ENCODE results near the gene FOXK2.
"Not testable (repeated sequence)": the region's sequence is repeated elsewhere in the genome, so short reads cannot be mapped to it uniquely, and the experiment has no call there.

Gene FOXK2

DNA sequence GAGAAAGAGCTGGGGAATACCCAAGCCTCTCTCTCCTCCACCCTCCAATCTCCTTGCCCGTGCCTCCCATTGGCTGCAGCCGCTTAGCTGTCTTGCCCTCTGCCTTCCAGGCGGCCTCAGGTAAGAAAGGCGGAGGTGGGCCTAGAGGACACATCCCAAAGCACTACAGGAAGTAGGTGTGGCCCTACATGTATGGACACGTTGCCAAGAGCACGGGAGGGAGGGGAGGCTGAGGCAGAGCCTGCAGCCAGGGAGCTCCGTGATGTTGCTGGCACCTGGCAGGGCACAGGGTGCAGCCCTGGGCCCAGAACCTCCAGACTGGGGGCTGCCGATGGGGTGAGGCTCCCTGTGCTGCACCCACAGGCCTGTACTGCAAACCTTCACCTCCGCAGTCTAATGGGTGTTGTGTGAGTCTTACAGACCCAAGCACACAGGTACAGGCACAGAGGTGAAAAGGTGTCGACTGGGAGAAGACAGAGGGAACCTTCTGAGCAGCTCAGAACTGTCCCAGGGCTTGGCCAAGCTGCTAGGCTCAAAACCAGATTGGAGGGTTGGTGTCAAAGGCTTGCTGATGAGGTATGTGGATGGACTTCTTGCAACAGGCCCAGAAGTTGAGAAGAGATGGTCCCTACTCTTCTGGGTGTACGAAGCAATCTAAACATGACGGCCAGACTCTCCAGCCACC is 23.5 kb upstream of the FOXK2 start:
- DNase-seq (ENCODE audit: low read depth), result no peak

DNA sequence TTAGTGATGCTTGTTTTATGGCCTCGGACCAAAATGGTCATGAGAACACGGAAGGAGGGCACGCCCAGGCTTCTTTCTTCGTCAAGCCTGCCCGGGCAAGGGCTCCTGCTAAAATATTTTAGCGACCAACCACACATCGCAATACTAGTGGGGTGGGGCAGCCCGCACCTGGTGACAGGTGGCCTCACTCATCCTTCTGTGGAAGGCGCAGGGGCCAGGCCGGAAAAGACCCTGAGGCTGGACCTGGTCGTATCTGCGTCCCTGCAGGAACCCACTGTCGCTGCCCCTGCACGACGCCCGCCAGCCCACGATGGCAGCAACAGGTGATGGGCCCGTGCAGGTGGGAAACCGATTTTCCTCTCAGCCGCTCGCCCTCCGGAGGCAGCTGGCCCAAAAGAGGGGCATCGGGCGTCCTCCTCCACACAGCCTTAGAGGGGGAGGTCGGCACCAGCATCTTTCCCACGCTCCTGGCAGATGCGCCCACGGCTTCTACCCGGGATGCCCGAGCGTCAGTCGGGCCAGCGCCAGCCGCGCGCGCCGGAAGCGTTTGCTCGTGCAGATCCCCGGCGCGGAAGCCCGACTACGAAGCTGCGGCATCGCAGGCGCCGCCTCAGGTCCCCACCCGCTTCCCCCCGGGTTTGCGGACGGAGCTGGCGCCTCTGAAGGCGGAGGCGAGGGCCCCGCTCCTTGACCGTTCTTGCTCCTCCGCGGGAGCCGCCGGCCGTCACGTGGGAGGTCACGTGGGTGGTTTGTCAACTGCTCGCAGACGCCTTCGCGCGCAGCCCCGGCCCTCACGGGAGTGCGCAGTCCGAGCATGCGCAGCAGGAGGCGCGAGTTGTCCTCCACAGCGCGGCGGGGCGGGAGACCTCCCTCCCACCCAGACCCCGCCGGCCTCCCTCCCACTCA is 22.8 kb upstream of the FOXK2 start:
- DNase-seq (ENCODE audit: low read depth), result peak; percentile 85

DNA sequence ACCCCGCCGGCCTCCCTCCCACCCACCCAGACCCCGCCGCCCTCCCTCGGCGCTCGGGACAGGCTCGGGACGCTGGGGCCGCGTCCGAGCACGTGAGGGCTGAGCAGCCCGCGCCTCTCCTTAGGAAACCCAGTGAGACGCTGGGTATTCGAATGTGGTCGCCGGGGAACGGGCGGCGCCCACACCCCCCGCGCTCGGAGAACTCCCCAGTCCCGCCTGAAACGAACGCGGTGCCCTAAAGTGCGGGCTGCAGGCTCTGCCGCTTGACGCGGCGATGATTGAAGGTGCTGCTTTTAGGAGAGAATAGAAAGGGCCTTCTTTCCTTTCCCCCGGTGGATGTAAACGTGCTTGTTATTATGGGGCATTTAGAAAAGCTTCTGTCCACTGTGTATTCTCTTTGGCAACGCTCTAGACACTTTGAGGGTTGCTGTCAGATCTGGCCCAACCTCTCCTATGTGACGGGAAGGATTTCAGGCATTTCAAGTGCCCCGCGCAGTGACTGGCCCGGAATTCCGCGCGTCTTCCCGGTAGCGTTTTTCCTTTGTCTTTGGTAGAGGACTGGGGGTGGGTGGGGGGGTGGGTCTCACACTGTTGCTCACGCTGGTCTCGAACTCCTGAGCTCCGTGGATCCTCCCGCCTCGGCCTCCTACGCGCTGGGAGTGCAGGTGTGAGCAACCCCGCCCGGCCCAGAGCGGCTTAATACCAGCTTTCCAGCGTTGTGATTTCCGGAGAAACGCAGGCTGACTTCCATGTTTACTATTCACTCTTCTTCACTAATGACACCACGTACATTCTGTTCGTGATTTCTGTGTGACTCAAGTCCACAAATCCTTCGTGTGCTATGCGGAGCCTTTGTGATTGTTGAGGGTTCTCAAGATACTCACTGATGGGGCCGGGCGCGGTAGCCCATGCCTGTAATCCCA is 21.8 kb upstream of the FOXK2 start:
- DNase-seq (ENCODE audit: low read depth), result peak; percentile 18

DNA sequence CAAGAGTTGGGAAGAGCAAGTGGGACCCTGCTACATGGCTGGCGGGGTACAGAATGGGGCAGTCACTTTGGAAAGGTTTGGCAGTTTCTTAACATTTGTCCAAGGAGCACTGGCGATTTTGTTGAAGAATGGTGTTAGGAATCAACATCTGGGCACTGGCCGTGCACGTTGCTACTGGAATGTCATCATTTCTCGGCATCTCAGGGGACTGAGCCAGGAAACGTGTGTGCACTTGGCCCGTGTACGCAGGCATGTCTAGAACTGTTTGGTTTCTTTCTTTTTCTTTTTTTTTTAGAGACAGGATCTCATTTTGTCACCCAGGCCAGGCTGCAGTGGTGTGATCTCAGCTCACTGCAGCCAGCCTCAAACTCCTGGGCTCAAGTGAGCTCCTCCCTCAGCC is 17.3 kb upstream of the FOXK2 start:
- no peak for DNase-seq (ENCODE audit: low read depth)

DNA sequence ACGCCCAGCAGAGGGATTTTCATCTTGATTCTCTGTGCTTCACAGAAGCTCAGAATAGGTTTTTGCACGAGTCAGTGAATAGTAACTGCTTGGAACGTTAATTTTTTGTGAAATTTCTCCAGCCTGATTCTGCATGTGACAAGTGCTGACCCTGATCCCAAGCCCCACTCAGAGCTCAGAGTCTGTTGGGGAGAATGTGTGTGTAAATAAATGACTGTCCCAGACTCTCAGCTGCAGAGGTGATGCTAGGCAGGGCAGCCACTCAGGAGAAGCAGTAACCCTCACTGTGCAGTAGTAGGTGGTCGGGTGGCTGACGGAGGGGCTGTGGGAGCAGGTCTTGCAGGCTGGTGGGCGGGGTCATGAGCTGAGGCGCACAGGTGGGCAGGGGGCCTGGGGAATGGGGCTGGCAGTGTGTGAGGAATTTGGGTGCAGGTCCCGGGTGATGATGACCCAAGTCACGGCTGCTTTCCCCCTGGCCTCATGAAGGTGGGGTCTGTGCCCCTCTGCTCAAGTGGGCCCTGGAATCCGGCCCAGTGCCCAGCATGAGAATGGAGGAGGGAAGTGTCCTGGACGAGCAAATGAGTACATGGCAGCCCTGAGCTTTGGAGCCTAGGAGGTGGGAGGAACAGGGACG is 16.3 kb upstream of the FOXK2 start:
- no peak for DNase-seq (ENCODE audit: low read depth)

DNA sequence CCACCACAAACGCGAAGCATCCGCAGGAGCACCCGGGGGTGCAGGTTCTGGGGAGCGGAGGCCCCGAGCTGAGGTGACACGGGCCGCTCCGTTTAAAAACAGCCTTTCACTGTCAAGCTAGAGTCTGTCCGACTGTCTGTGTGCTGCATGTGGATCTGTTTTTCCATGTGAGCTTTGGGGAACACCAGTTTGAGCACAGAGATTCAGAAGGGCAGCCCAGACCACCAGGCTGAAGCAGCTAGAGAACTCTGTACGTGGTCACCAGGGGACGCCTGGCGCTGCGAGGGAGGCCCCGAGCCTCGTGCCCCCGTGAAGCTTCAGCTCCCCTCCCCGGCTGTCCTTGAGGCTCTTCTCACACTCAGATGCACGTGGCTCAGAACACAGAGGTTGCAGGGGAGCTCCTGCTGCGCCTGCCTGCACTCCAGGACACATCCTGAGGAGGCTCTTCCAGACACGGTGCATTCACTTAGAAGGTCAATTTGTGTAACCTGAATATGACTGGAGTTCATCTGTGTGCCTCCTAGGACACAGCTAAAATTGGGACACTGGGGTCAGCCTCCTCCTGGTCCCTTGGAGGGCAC is 15.7 kb upstream of the FOXK2 start:
- no peak for DNase-seq (ENCODE audit: low read depth)

DNA sequence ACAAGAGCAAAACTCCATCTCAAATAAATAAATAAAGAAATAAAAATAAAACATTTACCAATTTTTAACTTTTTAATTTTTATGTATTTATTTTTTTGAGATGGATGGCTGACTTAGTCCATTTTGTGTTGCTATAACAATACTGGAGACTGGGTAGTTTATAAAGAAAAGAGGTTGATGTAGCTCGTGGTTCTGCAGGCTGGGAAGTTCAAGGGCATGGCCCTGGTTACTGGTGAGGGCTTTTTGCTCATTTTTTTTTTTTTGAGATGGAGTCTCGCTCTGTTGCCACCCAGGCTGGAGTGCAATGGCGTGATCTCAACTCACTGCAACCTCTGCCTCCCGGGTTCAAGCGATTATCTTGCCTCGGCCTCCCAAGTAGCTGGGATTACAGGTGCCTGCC is 14.2 kb upstream of the FOXK2 start:
- DNase-seq (ENCODE audit: low read depth), result no peak

DNA sequence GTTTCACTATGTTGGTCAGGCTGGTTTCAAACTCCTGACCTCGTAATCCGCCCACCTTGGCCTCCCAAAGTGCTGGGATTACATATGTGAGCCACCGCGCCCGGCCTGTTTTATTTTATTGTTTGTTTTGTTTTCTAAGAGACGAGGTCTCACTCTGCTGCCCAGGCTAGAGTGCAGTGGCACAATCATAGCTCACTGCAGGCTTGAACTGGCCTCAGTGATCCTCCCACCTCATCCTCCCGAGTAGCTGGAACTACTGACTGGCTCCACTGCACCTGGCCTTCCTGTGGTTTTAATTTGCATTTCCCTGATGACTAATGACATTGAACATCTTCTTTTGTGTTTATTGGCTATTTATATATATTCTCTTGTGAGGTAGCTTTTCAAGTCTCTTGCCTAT is 13.1 kb upstream of the FOXK2 start:
- DNase-seq (ENCODE audit: low read depth), result not testable (repeated sequence)

DNA sequence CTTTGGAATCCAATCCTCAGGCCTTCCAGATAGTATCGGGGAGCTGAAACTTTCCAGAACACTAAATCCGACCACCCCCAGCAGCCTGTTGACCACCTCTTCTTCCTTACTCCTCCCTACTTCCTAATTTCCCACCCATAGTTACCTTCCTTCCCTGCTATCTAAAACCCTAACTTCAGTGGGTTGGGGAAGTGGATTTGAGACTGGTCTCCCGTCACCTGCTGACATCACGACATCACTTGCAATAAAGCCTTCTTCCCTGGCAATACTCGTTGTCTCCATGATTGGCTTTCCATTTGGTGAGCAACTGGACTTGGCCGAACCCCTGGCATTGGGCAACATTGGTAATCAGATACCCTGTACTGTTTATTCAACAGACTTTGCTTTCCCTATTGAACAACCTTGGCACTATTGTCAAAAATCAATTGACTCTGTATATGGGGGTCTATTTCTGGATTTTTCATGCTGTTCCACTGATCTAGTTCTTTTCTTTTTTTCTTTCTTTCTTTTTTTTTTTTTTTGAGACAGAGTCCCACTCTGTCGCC is 11.8 kb upstream of the FOXK2 start:
- no peak for DNase-seq (ENCODE audit: low read depth)

DNA sequence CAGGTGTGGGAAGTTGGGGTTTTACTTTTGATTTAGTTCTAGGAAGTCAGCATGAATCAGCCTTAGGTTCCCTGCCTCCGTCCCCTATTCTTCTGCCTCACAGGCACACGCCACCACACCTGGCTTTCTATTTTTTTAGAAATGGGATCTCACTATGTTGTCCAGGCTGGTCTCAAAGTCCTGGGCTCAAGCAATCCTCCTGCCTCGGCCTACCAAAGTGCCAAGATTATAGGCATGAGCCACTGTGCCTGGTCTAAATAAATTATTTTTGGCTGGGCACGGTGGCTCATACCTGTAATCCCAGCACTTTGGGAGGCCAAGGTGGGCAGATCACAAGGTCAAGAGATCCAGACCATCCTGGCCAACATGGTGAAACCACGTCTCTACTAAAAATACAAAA is 7.9 kb upstream of the FOXK2 start:
- DNase-seq (ENCODE audit: low read depth), result not testable (repeated sequence)

DNA sequence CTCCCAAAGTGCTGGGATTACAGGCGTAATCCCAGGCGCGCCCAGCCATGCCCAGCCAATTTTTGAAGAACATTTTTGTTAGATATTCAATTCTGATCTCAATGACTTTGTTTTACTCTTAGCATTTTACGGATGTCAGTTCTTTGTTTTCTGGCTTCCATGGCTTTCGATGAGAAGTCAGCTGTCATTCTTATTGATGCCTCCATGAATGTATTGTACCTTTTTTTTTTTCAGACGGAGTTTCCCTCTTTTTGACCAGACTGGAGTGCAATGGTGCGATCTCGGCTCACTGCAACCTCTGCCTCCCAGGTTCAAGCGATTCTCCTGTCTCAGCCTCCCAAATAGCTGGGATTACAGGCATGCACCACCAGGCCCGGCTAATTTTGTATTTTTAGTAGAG is 5.7 kb upstream of the FOXK2 start:
- DNase-seq (ENCODE audit: low read depth), result not testable (repeated sequence)

DNA sequence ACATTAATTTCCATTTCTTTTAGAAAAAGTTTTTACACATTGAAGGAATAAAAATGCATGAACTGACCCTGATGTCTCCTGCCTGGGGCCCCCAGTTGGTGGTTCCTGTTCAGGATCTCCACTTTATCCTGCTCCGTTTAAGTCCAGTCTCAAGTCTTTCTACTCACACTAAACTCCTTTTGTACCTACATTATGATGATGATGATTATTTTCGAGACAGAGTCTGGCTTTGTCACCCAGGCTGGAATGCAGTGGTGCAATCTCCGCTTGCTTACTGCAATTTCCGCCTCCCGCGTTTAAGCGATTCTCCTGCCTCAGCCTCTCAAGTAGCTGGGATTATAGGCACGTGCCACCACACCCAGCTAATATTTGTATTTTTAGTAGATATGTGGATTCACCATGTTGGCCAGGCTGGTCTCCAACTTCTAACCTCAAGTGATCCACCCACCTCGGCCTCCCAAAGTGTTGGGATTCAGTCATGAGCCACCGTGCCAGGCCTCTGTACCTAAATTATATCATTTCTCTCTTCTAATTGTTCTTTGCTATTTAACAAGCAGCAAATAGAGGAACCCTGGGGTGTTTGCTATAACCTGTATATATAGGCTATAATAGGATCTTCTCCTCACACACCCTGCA is 2.2 kb upstream of the FOXK2 start:
- DNase-seq (ENCODE audit: low read depth), result no peak

DNA sequence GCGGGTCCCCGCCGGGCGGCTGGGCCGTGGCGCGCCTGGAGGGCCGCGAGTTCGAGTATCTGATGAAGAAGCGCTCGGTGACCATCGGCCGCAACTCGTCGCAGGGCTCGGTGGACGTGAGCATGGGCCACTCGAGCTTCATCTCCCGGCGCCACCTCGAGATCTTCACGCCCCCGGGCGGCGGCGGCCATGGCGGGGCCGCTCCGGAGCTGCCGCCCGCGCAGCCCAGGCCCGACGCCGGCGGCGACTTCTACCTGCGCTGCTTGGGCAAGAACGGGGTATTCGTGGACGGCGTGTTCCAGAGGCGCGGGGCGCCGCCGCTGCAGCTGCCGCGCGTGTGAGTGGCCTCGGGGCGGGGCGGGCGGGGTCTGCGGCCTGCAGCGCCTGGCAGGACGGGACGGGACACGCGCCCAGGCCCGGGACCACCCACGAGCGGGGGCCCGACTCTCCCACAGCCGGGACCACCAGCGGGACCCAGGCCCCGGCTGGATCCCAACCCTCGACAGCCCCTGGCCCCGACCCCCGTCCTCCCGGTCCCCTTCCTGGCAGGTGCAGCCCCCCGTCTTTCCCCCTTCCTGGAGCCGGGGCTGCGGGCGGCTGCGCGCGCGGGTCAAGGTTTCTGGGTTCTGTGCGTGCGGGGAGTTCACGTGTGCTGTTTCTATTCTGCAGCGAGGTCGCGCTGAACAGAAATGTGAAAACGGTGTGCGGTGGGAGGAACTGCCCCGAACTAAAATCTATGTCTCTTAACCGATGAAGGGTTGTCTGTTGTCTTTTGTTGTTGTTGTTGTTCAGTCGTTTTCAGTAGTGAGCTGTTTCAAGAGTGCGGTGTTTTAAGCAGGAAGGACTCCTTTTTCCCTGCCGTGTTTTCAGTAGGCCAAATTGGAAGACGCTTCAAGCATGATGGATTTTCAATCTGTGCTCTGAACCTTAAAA is 705 bp downstream of the FOXK2 start:
- peak; percentile 24 for DNase-seq (ENCODE audit: low read depth)

DNA sequence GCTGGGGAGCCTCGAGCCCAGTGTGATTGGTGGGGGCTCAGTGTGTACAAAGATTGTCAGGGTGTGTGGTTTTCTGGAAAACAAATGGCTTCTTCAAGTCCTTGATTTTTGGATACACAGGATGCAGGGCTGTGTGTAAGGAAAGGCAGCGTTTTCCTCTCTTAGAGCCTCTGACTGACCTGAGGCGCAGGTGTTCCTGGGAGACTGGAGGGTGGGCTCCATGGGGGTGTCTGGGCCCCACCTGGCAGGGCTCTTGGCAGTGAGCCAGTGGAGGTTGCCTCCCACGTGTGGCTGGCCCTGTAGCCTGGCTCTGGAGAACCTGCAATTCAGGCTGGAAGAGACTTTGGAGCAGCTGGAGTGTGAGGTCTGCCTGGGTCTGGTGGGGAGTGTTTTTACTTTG is 5.0 kb downstream of the FOXK2 start:
- no peak for DNase-seq (ENCODE audit: low read depth)

DNA sequence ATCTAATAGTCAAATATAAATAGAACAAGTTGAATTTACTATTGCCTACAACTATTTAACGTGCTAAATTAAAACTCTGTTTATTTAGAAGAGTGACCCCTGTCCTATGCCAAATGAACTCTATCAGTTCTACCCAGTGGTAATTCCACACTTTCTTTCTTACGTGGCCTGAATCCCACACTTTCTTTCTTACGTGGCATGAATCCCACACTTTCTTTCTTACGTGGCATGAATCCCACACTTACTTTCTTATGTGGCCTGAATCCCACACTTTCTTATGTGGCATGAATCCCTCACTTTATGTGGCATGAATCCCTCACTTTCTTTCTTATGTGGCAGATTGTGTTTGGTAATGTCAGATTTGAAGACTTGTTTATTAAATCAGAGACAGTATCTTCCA is 6.2 kb downstream of the FOXK2 start:
- DNase-seq (ENCODE audit: low read depth), result no peak

DNA sequence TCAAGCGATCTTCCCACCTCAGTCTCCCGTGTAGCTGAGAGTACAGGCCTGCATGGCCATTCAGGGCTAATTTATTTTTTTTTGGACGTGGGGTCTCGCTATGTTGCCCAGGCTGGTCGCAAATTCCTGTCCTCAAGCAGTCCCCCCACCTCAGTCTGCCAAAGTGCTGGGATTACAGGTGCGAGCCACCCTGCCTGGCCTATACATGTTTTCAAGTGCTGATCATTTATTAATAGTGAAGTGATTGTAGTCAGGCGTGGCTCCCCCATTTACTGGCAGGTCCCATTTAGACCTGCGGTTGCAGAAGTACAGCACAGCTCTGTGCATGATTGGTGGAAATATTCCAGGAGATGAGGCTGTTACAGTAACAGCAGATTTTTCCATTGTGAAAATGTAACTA is 8.4 kb downstream of the FOXK2 start:
- no peak for DNase-seq (ENCODE audit: low read depth)

DNA sequence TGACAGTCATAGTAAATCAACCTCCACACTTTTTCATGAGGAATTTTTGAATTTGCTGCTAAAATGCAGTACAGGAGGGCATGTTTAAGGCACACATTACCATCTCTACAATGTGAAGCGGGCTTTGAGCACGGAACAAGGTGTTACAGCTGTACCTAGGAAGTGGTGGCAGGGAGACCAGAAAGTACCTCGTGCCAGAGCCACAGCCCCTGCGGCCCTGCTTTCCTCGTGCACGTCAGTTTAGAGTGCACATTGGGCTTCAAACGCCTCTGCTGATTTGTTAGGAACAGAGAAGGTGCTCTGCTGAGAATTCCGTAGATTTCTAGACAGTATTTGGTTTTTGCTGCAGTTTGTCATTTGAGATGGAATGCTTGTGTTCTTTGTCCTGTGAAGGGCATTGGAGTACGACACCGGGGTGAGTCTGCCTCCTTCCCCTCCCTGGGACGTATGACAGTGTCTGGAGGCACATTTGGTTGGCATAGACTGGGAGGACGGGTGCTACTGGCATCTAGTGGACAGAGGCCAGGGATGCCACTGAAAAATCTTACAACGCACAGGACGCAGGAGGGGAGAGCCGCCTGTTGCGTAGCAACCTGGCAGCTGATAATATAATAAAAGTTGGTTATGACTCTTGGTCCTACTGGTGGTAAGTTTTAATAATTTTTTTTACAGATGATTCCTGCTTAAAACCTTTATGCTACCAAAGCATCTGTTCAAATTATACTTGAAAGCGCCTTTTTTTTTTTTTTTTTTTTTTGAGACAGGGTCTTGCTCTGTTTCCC is 9.1 kb downstream of the FOXK2 start:
- DNase-seq (ENCODE audit: low read depth), result no peak

DNA sequence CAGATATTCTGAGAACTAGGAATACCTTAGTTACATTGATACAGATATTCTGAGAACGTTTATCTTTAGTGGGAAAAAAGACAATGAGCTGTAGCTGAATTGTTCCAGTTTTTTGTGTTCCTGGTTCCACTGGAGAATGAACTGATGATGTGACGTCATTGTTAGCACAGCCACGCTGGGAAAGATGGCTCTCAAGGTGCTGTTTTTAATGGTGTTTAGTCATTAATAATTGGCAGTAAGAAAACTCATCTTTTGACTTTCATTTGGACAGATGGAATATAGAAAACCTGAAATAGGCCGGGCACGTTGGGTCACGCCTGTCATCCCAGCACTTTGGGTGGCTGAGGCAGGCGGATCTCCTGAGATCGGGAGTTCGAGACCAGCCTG is 10.4 kb downstream of the FOXK2 start:
- no peak for DNase-seq (ENCODE audit: low read depth)

DNA sequence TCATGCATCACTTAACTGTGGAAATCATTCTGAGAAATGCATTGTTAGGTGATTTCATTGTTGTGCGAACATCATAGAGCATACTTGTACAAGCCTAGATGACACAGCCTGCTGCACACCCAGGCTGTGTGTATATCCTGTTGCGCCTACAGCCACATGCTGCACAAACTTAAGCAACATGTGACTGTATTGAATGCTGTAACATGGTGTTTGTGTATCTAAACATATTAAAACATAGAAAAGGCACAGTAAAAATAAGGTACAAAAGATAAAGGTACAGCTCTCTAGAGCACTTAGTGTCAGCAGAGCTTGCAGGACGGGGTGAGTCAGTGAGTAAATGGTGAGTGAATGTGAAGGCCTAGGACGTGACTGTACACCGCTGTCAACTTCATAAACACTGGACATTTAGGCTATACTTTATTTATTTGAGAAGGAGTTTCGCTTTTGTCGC is 11.9 kb downstream of the FOXK2 start:
- DNase-seq (ENCODE audit: low read depth), result no peak
